GM20431 (cell line): Measurements from ENCODE around the gene PER1.

Experiments used
- in situ Hi-C: fragments of 300-500 bp; cut with MseI, MboI; formaldehyde crosslinking; loops from one replicate; pipeline ENCODE4 v1.15.0; 2020; ENCODE audit warnings: low sequenced_read_pairs; ENCODE audit not compliant: unreplicated experiment

Gene PER1

GRCh38 chr17:8152112-8152775 is at the start of gene PER1:
Gene PER1 (minus strand): TSS chr17:8152404. CDS start chr17:8150706, 1,698 bp downstream.
- in situ Hi-C loops = no loop called here

- in situ Hi-C loops = no loop called here
Observed at GRCh38 chr17:8192070-8192815, 40.0 kb upstream of the PER1 start.

GRCh38 chr17:8190506-8190905 is 38.3 kb upstream of the PER1 start:
- in situ Hi-C loops = no loop called here

GRCh38 chr17:8189711-8190477 is 37.7 kb upstream of the PER1 start, which contains the start of gene BORCS6:
Gene BORCS6 (minus strand): TSS chr17:8190180. CDS start chr17:8190140, 40 bp downstream.
- in situ Hi-C loops = no loop called here

- in situ Hi-C loops = no loop called here
Observed at GRCh38 chr17:8189041-8189710, 37.0 kb upstream of the PER1 start.

GRCh38 chr17:8188263-8188839 is 36.1 kb upstream of the PER1 start:
- in situ Hi-C loops = no loop called here

- in situ Hi-C loops = no loop called here
Observed at GRCh38 chr17:8187517-8188262, 35.5 kb upstream of the PER1 start.

GRCh38 chr17:8186787-8187516 is 34.7 kb upstream of the PER1 start:
- in situ Hi-C loops = no loop called here

- in situ Hi-C loops = no loop called here
Observed at GRCh38 chr17:8186446-8186786, 34.2 kb upstream of the PER1 start.

- in situ Hi-C loops = no loop called here
Observed at GRCh38 chr17:8185582-8186445, 33.6 kb upstream of the PER1 start.

GRCh38 chr17:8176998-8177731 is 25.0 kb upstream of the PER1 start:
- in situ Hi-C loops = no loop called here

GRCh38 chr17:8176197-8176940 is 24.2 kb upstream of the PER1 start, which contains the start of gene TMEM107:
Gene TMEM107 (minus strand): TSS chr17:8176380. CDS start chr17:8176286, 94 bp downstream.
- in situ Hi-C loops = no loop called here

- in situ Hi-C loops = no loop called here
Observed at GRCh38 chr17:8175795-8176196, 23.6 kb upstream of the PER1 start.

GRCh38 chr17:8173871-8174322 is 21.7 kb upstream of the PER1 start:
- in situ Hi-C loops = no loop called here

GRCh38 chr17:8173056-8173870 is 21.1 kb upstream of the PER1 start:
- in situ Hi-C loops = no loop called here
